Upper lobe of left lung (tissue), 4 donors: ENCODE measurements around the gene ZNF891.

ENCODE experiments used
- POLR2A ChIP-seq, 4 donors: fragments of 450-650 bp; IDR thresholded peaks; one replicate each; pipeline ENCODE4 v1.5.1; 2016 to 2017; ENCODE audit warnings: antibody characterized with exemption in 4 of 4, mild to moderate bottlenecking in 2 of 4
- POLR2AphosphoS5 ChIP-seq, 2 donors: sonication (generic); formaldehyde crosslinking; IDR thresholded peaks; one replicate each; pipeline ENCODE4 v1.5.1; 2017; ENCODE audit warnings: antibody characterized with exemption in 2 of 2
- TF ChIP-seq, protein P1 (sequence below), 6 experiments: fragments of 450-650 bp in 4 of 6; fragments of 200-600 bp in 2 of 6; sonication (generic) in 2 of 6; IDR thresholded peaks; one replicate each; pipeline ENCODE4 v1.5.1; 2016 to 2019; ENCODE audit warnings: antibody characterized with exemption in 6 of 6

DNA sequence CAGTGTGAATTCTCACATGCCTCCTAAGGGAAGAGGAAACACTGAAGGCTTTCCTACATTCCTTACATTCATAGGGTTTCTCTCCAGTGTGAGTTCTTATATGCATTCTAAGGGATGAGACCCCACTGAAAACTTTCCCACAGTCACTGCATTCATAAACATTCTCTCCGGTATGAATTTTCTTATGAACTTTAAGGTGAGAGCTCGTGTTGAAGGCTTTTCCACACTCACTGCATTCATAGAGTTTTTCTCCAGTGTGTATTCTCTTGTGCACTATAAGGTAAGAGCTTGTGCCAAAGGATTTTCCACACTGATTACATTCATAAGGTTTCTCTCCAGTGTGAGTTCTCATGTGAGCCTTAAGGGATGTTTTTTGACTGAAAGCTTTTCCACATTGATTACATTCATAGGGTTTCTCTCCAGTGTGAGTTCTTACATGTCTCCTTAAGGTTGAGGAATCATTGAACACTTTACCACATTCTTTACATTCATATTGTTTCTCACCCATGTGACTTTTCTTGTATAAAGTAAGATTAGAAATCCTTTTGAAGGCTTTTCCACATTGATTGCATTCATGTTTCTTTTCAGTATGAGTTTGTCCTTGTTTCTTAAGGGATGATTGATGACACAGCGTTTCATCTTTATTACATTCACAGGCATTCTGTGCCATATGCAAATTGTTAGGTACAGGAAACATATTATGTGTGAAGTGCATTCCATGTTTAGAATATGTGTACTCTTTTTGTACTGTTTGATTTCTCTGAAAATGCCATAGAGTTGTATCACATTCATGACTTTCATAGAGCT is 9.5 kb downstream of the ZNF891 start:
- TF ChIP-seq, protein P1, sequence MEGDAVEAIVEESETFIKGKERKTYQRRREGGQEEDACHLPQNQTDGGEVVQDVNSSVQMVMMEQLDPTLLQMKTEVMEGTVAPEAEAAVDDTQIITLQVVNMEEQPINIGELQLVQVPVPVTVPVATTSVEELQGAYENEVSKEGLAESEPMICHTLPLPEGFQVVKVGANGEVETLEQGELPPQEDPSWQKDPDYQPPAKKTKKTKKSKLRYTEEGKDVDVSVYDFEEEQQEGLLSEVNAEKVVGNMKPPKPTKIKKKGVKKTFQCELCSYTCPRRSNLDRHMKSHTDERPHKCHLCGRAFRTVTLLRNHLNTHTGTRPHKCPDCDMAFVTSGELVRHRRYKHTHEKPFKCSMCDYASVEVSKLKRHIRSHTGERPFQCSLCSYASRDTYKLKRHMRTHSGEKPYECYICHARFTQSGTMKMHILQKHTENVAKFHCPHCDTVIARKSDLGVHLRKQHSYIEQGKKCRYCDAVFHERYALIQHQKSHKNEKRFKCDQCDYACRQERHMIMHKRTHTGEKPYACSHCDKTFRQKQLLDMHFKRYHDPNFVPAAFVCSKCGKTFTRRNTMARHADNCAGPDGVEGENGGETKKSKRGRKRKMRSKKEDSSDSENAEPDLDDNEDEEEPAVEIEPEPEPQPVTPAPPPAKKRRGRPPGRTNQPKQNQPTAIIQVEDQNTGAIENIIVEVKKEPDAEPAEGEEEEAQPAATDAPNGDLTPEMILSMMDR (IDR thresholded peaks at IDR 0.05) = no peak
- TF ChIP-seq POLR2AphosphoS5 (IDR thresholded peaks at IDR 0.05) (no peak), POLR2A (IDR thresholded peaks at IDR 0.05) (no peak)
